HepG2 (cell line): ENCODE results near the gene RABEP2. TPM values are rescaled to one million over a fixed set of nuclear protein-coding genes. Genes with fewer than 3 reads are reported as not detected.

Experiments
- CENPT ChIP-seq: sonication (generic); formaldehyde crosslinking; IDR thresholded peaks from 2 replicates; pipeline ENCODE4 v1.8.0; 2022; ENCODE audit warnings: low read depth, mild to moderate bottlenecking, moderate library complexity, missing genetic modification reagents
- GLI4 ChIP-seq: sonication (generic); formaldehyde crosslinking; IDR thresholded peaks from 2 replicates; pipeline ENCODE4 v1.5.1; 2020; ENCODE audit warnings: missing genetic modification reagents, mild to moderate bottlenecking, moderate library complexity, borderline replicate concordance
- KDM6A ChIP-seq: IDR thresholded peaks from 2 replicates; pipeline ENCODE4 v1.6.1; 2016; ENCODE audit warnings: low read depth
- MEF2D ChIP-seq: sonication (generic); formaldehyde crosslinking; IDR thresholded peaks from 2 replicates; pipeline ENCODE4 v1.5.1; 2020; ENCODE audit warnings: mild to moderate bottlenecking, missing genetic modification reagents
- PHB2 ChIP-seq: fragments of 450-650 bp; IDR thresholded peaks from 2 replicates; pipeline ENCODE4 v1.6.1; 2018; ENCODE audit not compliant: partially characterized antibody
- SMYD3 ChIP-seq: sonication (generic); formaldehyde crosslinking; IDR thresholded peaks from 2 replicates; pipeline ENCODE4 v1.8.1; 2023; ENCODE audit warnings: mild to moderate bottlenecking, missing genetic modification reagents
- TARDBP ChIP-seq: sonication (generic); formaldehyde crosslinking; IDR thresholded peaks from 2 replicates; pipeline ENCODE4 v1.8.0; 2022; ENCODE audit warnings: mild to moderate bottlenecking, missing genetic modification reagents
- TEAD3 ChIP-seq: optimal IDR thresholded peaks from 2 replicates; pipeline ENCODE3; 2016; ENCODE audit warnings: borderline replicate concordance
- ZFP1 ChIP-seq: IDR thresholded peaks from 2 replicates; pipeline ENCODE4 v1.6.1; 2016
- ZNF572 ChIP-seq: sonication (generic); formaldehyde crosslinking; IDR thresholded peaks from 2 replicates; pipeline ENCODE4 v1.5.1; 2020; ENCODE audit warnings: mild to moderate bottlenecking, missing genetic modification reagents
- ZNF713 ChIP-seq: sonication (generic); formaldehyde crosslinking; IDR thresholded peaks from 2 replicates; pipeline ENCODE4 v1.4.0; 2020; ENCODE audit warnings: mild to moderate bottlenecking, missing genetic modification reagents
- ZNF777 ChIP-seq: sonication (generic); formaldehyde crosslinking; IDR thresholded peaks from 2 replicates; pipeline ENCODE4 v1.4.0; 2020; ENCODE audit warnings: missing genetic modification reagents
- polyA plus RNA-seq, 8 experiments: library from polyadenylated mRNA; depleted of rRNA in 3 of 8; stranded (reverse) in 7 of 8; unstranded in 1 of 8; fragments of >200 nt; fragmentation: Illumina TruSeq in 4 of 8; extraction: Trizol in 4 of 8; gene quantifications; 2 replicates each; pipeline versions ENCODE4 v1.2.1 to v1.2.3, GENCODE V29; 2011 to 2016; ENCODE audit warnings: low read depth in 4 of 8, missing spikeins in 1 of 8, mixed read lengths in 1 of 8; ENCODE audit not compliant: insufficient read depth in 1 of 8
- total RNA-seq, 5 experiments: library from RNA; depleted of rRNA; stranded (reverse); fragments of >200 nt; fragmentation: Illumina TruSeq; extraction: Trizol; gene quantifications; 2 replicates each; pipeline ENCODE4 v1.2.3, GENCODE V29; 2016; ENCODE audit warnings: low read depth in 1 of 5
- TF ChIP-seq, protein P1 (sequence below): sonication (generic); formaldehyde crosslinking; IDR thresholded peaks from 2 replicates; pipeline ENCODE4 v1.4.0; 2020; ENCODE audit warnings: missing genetic modification reagents
- TF ChIP-seq, protein P2 (sequence below): IDR thresholded peaks from 2 replicates; pipeline ENCODE4 v1.6.1; 2012; ENCODE audit warnings: low read length, improper control_type of control experiment
- TF ChIP-seq, protein P3 (sequence below): sonication (generic); formaldehyde crosslinking; IDR thresholded peaks from 2 replicates; pipeline ENCODE4 v1.8.1; 2023; ENCODE audit warnings: mild to moderate bottlenecking, missing genetic modification reagents
- TF ChIP-seq, protein P4 (sequence below): sonication (generic); formaldehyde crosslinking; IDR thresholded peaks from 2 replicates; pipeline ENCODE4 v1.4.0; 2020; ENCODE audit warnings: missing genetic modification reagents, low read depth, mild to moderate bottlenecking, borderline replicate concordance
- TF ChIP-seq, protein P5 (sequence below): sonication (generic); formaldehyde crosslinking; IDR thresholded peaks from 2 replicates; pipeline ENCODE4 v1.4.0; 2020; ENCODE audit warnings: missing genetic modification reagents, borderline replicate concordance

Gene RABEP2
- total and polyA plus RNA-seq, 2 of the 13 experiments (the other 11 are each of a cell fraction or from before 2014, with no cell fraction given) = 10.8 to 18.4 TPM

DNA sequence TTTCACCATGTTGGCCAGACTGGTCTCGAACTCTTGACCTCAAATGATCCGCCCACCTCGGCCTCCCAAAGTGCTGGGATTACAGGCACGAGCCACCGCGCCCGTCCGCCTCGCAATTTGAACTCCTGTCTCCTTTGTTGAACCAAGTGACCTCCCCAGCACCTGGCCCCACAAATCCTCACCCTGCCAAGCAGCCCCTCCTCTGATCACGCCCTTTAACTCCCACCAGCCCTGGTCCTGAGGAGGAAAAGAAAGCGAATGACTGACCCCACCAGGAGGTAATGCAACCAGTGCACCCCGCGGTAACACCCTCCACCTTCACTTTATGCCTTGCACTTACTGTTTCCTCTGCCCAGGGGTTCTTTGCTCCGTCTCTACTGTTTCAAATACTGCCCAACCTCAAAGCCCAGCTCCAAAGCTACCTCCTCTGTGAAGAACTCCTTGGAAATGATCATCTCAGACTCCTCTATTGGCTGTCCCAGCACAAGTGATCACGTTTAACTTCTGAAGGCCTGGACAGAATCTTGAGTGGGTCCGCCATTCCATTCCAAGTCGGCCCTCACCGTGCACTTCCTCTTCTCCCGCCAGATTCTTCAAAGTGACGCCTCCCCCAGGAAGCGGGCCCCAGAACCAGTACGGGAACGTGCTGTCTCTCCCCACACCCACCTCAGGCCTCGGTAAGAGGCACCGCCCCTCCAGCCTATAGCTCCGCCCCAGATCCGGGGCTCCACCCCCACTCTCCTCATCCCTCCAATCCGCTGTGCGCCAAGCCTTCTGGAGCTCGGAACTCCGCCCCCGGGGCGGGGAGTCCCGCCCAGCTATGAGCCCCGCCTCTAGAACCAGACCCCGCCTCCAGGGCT is 11.1 kb upstream of the RABEP2 start (continued):
- TF ChIP-seq, protein P1, sequence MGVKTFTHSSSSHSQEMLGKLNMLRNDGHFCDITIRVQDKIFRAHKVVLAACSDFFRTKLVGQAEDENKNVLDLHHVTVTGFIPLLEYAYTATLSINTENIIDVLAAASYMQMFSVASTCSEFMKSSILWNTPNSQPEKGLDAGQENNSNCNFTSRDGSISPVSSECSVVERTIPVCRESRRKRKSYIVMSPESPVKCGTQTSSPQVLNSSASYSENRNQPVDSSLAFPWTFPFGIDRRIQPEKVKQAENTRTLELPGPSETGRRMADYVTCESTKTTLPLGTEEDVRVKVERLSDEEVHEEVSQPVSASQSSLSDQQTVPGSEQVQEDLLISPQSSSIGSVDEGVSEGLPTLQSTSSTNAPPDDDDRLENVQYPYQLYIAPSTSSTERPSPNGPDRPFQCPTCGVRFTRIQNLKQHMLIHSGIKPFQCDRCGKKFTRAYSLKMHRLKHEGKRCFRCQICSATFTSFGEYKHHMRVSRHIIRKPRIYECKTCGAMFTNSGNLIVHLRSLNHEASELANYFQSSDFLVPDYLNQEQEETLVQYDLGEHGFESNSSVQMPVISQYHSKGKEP (CRISPR knock-in tag) = no peak
- TF ChIP-seq TARDBP (CRISPR knock-in tag) = 0 out of 2 replicates have a peak, but pooled peaks have one; percentile 21
- TF ChIP-seq, protein P2, sequence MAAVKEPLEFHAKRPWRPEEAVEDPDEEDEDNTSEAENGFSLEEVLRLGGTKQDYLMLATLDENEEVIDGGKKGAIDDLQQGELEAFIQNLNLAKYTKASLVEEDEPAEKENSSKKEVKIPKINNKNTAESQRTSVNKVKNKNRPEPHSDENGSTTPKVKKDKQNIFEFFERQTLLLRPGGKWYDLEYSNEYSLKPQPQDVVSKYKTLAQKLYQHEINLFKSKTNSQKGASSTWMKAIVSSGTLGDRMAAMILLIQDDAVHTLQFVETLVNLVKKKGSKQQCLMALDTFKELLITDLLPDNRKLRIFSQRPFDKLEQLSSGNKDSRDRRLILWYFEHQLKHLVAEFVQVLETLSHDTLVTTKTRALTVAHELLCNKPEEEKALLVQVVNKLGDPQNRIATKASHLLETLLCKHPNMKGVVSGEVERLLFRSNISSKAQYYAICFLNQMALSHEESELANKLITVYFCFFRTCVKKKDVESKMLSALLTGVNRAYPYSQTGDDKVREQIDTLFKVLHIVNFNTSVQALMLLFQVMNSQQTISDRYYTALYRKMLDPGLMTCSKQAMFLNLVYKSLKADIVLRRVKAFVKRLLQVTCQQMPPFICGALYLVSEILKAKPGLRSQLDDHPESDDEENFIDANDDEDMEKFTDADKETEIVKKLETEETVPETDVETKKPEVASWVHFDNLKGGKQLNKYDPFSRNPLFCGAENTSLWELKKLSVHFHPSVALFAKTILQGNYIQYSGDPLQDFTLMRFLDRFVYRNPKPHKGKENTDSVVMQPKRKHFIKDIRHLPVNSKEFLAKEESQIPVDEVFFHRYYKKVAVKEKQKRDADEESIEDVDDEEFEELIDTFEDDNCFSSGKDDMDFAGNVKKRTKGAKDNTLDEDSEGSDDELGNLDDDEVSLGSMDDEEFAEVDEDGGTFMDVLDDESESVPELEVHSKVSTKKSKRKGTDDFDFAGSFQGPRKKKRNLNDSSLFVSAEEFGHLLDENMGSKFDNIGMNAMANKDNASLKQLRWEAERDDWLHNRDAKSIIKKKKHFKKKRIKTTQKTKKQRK = no peak
- TF ChIP-seq PHB2 = no peak
- no peak for TF ChIP-seq MEF2D (CRISPR knock-in tag)
- TF ChIP-seq SMYD3 (CRISPR knock-in tag) = no peak
- TF ChIP-seq, protein P3, sequence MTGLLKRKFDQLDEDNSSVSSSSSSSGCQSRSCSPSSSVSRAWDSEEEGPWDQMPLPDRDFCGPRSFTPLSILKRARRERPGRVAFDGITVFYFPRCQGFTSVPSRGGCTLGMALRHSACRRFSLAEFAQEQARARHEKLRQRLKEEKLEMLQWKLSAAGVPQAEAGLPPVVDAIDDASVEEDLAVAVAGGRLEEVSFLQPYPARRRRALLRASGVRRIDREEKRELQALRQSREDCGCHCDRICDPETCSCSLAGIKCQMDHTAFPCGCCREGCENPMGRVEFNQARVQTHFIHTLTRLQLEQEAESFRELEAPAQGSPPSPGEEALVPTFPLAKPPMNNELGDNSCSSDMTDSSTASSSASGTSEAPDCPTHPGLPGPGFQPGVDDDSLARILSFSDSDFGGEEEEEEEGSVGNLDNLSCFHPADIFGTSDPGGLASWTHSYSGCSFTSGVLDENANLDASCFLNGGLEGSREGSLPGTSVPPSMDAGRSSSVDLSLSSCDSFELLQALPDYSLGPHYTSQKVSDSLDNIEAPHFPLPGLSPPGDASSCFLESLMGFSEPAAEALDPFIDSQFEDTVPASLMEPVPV = no peak
- TF ChIP-seq, protein P4, sequence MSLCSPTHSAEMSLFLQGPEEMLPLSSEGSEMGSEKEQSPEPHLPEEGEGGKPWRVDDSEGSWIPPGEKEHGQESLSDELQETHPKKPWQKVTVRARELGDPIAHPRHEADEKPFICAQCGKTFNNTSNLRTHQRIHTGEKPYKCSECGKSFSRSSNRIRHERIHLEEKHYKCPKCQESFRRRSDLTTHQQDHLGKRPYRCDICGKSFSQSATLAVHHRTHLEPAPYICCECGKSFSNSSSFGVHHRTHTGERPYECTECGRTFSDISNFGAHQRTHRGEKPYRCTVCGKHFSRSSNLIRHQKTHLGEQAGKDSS (CRISPR knock-in tag) = no peak; the same call in 1 of the 2 replicates
- TF ChIP-seq KDM6A = no peak
- TF ChIP-seq GLI4 (CRISPR knock-in tag) = no peak
- TF ChIP-seq, protein P5, sequence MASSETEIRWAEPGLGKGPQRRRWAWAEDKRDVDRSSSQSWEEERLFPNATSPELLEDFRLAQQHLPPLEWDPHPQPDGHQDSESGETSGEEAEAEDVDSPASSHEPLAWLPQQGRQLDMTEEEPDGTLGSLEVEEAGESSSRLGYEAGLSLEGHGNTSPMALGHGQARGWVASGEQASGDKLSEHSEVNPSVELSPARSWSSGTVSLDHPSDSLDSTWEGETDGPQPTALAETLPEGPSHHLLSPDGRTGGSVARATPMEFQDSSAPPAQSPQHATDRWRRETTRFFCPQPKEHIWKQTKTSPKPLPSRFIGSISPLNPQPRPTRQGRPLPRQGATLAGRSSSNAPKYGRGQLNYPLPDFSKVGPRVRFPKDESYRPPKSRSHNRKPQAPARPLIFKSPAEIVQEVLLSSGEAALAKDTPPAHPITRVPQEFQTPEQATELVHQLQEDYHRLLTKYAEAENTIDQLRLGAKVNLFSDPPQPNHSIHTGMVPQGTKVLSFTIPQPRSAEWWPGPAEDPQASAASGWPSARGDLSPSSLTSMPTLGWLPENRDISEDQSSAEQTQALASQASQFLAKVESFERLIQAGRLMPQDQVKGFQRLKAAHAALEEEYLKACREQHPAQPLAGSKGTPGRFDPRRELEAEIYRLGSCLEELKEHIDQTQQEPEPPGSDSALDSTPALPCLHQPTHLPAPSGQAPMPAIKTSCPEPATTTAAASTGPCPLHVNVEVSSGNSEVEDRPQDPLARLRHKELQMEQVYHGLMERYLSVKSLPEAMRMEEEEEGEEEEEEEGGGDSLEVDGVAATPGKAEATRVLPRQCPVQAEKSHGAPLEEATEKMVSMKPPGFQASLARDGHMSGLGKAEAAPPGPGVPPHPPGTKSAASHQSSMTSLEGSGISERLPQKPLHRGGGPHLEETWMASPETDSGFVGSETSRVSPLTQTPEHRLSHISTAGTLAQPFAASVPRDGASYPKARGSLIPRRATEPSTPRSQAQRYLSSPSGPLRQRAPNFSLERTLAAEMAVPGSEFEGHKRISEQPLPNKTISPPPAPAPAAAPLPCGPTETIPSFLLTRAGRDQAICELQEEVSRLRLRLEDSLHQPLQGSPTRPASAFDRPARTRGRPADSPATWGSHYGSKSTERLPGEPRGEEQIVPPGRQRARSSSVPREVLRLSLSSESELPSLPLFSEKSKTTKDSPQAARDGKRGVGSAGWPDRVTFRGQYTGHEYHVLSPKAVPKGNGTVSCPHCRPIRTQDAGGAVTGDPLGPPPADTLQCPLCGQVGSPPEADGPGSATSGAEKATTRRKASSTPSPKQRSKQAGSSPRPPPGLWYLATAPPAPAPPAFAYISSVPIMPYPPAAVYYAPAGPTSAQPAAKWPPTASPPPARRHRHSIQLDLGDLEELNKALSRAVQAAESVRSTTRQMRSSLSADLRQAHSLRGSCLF (CRISPR knock-in tag) = no peak
- TF ChIP-seq ZFP1 = no peak
- no peak for TF ChIP-seq TEAD3 (CRISPR knock-in tag)
- TF ChIP-seq ZNF572 = no peak
- TF ChIP-seq ZNF713 = no peak
- TF ChIP-seq ZNF777 (CRISPR knock-in tag) = no peak
- no peak for TF ChIP-seq CENPT (CRISPR knock-in tag)
